Esophagus squamous epithelium (tissue), 4 donors: ENCODE data around the gene INKA2.

Experiments
- POLR2A ChIP-seq, 4 donors: fragments of 450-650 bp; IDR thresholded peaks; one replicate each; pipeline ENCODE4 v1.6.1; 2017; ENCODE audit warnings: antibody characterized with exemption in 4 of 4, mild to moderate bottlenecking in 4 of 4, moderate library complexity in 3 of 4
- TF ChIP-seq, protein P1 (sequence below), 6 experiments: fragments of 450-650 bp in 4 of 6; fragments of 200-600 bp in 2 of 6; sonication (generic) in 2 of 6; IDR thresholded peaks; one replicate each; pipeline ENCODE4 v1.5.1; 2016 to 2019; ENCODE audit warnings: antibody characterized with exemption in 6 of 6, mild to moderate bottlenecking in 4 of 6, moderate library complexity in 4 of 6

DNA sequence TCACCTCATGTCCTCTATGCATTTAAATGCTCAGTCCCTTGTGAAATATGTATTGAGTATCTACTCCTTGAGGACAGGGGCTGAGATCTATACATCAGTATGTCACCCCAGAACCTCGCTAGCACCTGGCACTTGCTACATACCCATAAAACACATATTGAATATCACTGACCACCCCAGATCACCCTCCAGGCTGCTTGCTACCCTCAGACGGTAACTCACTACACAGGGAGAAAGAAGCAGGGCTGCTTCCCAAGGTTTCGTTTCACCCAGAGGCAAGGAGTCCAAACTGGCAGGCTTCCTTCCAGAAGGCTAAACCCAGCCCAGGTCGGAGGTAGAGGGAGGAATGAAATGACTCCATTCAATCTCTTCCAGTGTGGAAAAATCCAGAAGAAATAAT lies 8.5 kb downstream of the INKA2 start:
- TF ChIP-seq, protein P1, sequence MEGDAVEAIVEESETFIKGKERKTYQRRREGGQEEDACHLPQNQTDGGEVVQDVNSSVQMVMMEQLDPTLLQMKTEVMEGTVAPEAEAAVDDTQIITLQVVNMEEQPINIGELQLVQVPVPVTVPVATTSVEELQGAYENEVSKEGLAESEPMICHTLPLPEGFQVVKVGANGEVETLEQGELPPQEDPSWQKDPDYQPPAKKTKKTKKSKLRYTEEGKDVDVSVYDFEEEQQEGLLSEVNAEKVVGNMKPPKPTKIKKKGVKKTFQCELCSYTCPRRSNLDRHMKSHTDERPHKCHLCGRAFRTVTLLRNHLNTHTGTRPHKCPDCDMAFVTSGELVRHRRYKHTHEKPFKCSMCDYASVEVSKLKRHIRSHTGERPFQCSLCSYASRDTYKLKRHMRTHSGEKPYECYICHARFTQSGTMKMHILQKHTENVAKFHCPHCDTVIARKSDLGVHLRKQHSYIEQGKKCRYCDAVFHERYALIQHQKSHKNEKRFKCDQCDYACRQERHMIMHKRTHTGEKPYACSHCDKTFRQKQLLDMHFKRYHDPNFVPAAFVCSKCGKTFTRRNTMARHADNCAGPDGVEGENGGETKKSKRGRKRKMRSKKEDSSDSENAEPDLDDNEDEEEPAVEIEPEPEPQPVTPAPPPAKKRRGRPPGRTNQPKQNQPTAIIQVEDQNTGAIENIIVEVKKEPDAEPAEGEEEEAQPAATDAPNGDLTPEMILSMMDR (IDR thresholded peaks at IDR 0.05): no peak
- TF ChIP-seq POLR2A (IDR thresholded peaks at IDR 0.05): no peak
